Nephron progenitor cell (in vitro differentiated cells): ENCODE measurements around the gene SLC12A8.

Source experiments
- DNase-seq: peaks from one replicate; pipeline ENCODE4 v3.0.0; 2021
- H3K27ac Mint-ChIP-seq: 2 replicates; pipeline ENCODE4 v1.8.0; 2021; ENCODE audit warnings: mild to moderate bottlenecking, moderate library complexity, mixed read lengths
- H3K27me3 Mint-ChIP-seq: 2 replicates; pipeline ENCODE4 v1.8.0; 2021; ENCODE audit warnings: mild to moderate bottlenecking, low read depth, mixed read lengths; ENCODE audit not compliant: poor library complexity
- H3K36me3 Mint-ChIP-seq: 2 replicates; pipeline ENCODE4 v1.8.0; 2021; ENCODE audit warnings: low read depth, mixed read lengths
- H3K4me1 Mint-ChIP-seq: 2 replicates; pipeline ENCODE4 v1.8.0; 2021; ENCODE audit warnings: mixed read lengths
- H3K4me3 Mint-ChIP-seq: 2 replicates; pipeline ENCODE4 v1.8.0; 2021; ENCODE audit warnings: mild to moderate bottlenecking, moderate library complexity, mixed read lengths
- H3K9me3 Mint-ChIP-seq: 2 replicates; pipeline ENCODE4 v1.8.0; 2021; ENCODE audit warnings: mild to moderate bottlenecking, moderate library complexity, mixed read lengths
- TF ChIP-seq, protein P1 (sequence below): fragments of 200-600 bp; sonication (generic); IDR thresholded peaks from 2 replicates; pipeline ENCODE4 v1.5.0; 2021; ENCODE audit warnings: antibody characterized with exemption

Gene SLC12A8

DNA sequence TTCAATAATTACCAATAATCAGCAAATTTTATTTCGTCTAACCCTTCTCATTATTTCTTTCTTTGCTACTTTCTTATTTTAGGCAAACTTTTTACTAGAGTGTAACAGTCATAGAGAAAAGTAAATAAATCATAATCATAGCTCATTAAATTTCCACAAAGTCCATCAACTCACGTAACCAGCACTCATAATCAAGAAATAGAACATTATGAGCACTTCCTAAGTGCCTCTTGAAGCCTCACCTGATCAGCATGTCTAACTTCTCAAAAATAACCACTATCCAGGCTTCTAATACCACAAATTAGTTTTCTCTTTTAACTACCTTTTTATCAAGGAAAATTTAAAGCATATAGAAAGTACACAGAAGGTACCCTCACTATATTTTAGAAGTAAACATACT is 38.4 kb upstream of the SLC12A8 start:
- no peak for DNase-seq
- no peak overlapping the region for H3K27ac Mint-ChIP-seq
- peaks cover 19% of the 10 kb centered on the region for H3K36me3 Mint-ChIP-seq
- TF ChIP-seq, protein P1, sequence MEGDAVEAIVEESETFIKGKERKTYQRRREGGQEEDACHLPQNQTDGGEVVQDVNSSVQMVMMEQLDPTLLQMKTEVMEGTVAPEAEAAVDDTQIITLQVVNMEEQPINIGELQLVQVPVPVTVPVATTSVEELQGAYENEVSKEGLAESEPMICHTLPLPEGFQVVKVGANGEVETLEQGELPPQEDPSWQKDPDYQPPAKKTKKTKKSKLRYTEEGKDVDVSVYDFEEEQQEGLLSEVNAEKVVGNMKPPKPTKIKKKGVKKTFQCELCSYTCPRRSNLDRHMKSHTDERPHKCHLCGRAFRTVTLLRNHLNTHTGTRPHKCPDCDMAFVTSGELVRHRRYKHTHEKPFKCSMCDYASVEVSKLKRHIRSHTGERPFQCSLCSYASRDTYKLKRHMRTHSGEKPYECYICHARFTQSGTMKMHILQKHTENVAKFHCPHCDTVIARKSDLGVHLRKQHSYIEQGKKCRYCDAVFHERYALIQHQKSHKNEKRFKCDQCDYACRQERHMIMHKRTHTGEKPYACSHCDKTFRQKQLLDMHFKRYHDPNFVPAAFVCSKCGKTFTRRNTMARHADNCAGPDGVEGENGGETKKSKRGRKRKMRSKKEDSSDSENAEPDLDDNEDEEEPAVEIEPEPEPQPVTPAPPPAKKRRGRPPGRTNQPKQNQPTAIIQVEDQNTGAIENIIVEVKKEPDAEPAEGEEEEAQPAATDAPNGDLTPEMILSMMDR: no peak
- peaks cover 3% of the 10 kb centered on the region for H3K9me3 Mint-ChIP-seq
- no peak overlapping the region for H3K4me3 Mint-ChIP-seq
- no peaks in the 10 kb centered on the region for H3K27me3 Mint-ChIP-seq
- no peaks in the 10 kb centered on the region for H3K4me1 Mint-ChIP-seq

DNA sequence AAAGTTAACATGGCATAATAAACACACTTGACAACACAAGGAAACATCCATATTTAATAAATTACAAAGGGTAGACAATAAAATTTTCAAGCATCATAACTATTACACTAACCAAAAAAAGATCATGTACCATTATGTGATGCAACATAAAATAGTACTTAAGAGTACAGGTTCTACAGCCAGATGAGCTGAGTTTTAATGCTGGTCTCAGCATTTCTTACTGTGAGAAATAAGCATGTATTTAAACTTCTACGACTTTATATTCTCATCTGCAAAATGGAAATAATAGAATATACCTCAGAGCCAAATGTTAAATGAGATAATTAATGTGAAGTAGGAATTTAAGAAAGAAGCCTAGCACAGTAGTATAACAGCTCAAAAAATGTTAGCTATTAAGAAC is 33.7 kb upstream of the SLC12A8 start:
- no peaks in the 10 kb centered on the region for H3K27me3 Mint-ChIP-seq
- H3K9me3 Mint-ChIP-seq: no peaks in the 10 kb centered on the region
- no peak overlapping the region for H3K4me3 Mint-ChIP-seq
- H3K4me1 Mint-ChIP-seq: no peaks in the 10 kb centered on the region
- no peak overlapping the region for H3K27ac Mint-ChIP-seq
- H3K36me3 Mint-ChIP-seq: peaks cover 37% of the 10 kb centered on the region
- DNase-seq: no peak
- TF ChIP-seq, protein P1: no peak

DNA sequence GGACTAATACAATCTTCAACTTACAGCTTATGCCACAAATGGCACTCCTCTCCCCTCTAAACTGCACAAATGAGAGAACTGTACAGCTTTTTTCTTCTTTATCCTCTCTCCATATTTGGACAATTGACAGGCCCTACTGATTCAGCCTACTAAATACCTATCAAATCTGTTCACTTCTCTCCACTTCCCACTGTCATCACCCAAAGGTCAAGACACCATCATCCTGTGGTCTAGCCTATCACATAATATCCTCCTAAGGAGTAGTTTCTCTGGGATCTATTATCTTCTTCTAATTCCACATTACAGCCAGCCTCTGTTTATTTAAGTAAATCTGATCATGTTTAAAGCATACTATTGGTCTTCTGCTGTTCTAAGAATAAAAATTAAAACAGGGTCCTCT is 33.0 kb upstream of the SLC12A8 start:
- H3K9me3 Mint-ChIP-seq: no peaks in the 10 kb centered on the region
- no peak for DNase-seq
- H3K4me3 Mint-ChIP-seq: no peak overlapping the region
- TF ChIP-seq, protein P1: no peak
- no peaks in the 10 kb centered on the region for H3K4me1 Mint-ChIP-seq
- no peak overlapping the region for H3K27ac Mint-ChIP-seq
- no peaks in the 10 kb centered on the region for H3K27me3 Mint-ChIP-seq
- peaks cover 34% of the 10 kb centered on the region for H3K36me3 Mint-ChIP-seq

DNA sequence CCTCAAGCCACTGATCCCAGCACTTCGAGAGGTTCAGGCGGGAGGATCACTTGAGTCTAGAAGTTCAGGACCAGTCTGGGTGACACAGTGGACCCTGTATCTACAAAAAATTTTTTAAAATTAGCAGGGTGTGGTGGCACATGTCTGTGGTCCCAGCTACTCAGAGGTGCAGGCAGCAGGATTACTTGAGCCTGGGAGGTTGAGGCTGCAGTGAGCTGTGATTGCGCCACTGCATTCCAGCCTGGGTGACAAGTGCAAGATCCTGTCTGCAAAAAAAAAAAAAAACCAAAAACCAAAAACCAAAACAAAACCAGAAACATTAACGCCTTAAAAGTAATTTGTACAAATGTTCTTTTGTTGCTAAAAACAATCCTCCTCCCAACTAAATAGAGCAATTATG is 27.9 kb upstream of the SLC12A8 start:
- Mint-ChIP-seq H3K27ac (no peak overlapping the region), H3K4me3 (no peak overlapping the region), H3K4me1 (no peaks in the 10 kb centered on the region), H3K27me3 (no peaks in the 10 kb centered on the region), H3K9me3 (no peaks in the 10 kb centered on the region), H3K36me3 (peaks cover 40% of the 10 kb centered on the region)
- TF ChIP-seq, protein P1: no peak
- no peak for DNase-seq

DNA sequence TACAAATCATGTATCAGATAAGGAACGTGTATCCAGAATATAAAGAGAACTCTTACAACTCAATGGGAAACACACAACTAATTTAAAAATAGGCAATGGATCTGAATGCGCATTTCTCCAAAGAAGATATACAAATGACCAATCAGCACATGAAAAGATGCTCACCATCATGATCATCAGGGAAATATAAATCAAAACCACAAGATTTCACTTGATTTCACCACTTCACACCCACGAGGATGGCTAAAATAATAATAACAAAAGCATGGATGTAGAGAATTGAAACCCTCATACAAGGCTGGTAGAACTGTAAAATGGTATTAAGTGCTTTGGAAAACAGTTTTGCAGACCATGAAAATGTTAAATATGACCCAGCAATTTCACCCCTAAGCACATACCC is 26.7 kb upstream of the SLC12A8 start:
- Mint-ChIP-seq H3K36me3 (peaks cover 30% of the 10 kb centered on the region), H3K4me3 (no peak overlapping the region), H3K4me1 (no peaks in the 10 kb centered on the region), H3K27me3 (no peaks in the 10 kb centered on the region), H3K9me3 (no peaks in the 10 kb centered on the region), H3K27ac (no peak overlapping the region)
- no peak for DNase-seq
- TF ChIP-seq, protein P1: no peak

DNA sequence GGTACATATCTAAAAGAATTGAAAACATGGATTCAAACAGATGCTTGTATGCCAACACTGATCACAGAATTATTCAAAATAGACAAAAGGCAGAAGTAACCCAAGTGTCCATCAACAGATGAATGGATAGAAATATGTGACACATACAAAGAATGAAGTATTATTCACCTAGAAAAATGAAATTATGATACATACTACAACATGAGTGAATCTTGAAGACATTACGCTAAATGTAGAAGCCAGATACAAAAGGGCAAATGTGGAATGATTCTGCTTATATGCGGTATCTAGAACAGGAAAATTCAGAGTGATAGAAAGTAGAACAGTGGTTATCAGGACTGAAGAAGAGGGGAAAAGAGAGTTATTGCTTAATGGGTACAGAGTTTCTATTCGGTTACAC is 26.2 kb upstream of the SLC12A8 start:
- TF ChIP-seq, protein P1: no peak
- no peak for DNase-seq
- no peaks in the 10 kb centered on the region for H3K9me3 Mint-ChIP-seq
- no peak overlapping the region for H3K27ac Mint-ChIP-seq
- no peak overlapping the region for H3K4me3 Mint-ChIP-seq
- peaks cover 31% of the 10 kb centered on the region for H3K36me3 Mint-ChIP-seq
- H3K27me3 Mint-ChIP-seq: no peaks in the 10 kb centered on the region
- no peaks in the 10 kb centered on the region for H3K4me1 Mint-ChIP-seq
